GM15510 (cell line): ENCODE measurements around the gene SEC22C.

Source experiments
- POLR2A ChIP-seq: IDR thresholded peaks from 3 replicates; pipeline ENCODE4 v1.6.1; 2011; ENCODE audit warnings: borderline replicate concordance; ENCODE audit not compliant: insufficient read length; ENCODE audit errors: extremely low read depth

Gene SEC22C

DNA sequence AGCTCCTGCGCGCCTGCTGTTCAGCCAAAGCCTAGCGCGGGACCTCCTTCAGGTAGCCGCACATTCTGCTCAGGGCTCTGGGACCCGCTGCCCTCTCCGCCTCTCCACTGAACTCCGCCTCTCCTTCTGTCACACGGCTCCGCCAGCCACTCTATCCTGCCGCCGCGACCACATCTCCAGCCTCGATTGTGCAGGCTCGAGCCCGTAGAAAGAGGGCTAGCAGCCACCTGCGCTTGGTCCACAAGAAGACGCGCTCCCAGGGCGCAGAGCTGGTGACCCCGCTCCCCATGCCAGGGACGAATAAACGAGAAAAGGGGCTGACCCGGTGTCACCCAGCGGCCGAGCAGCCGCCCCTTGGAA lies 80.5 kb downstream of the SEC22C start:
- TF ChIP-seq POLR2A, result no peak

DNA sequence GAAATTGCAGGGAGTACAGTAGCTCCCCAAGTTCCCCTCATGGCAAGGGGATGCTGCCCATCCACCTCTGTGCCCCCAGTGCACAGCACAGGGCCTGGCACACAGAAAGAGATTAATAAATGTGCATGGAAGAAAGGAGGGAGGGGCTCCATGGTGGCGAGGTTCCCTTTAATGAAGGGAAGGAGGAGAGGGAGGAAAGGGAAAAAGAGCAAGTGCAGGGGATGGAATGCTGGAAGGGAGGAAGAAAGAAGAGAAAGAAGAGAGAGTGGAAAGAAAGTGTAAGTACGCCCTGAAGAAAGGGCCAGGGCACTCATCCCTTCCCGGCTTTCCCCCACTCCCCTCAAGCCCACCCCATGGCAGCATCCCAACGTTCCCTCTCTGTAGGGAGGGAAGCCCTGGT lies 80.9 kb downstream of the SEC22C start:
- TF ChIP-seq POLR2A, result no peak

GRCh38 chr3:42500091-42500490 lies 81.7 kb downstream of the SEC22C start:
- no peak for TF ChIP-seq POLR2A

- no peak for TF ChIP-seq POLR2A
Measured at GRCh38 chr3:42499478-42499871, 82.3 kb downstream of the SEC22C start.

DNA sequence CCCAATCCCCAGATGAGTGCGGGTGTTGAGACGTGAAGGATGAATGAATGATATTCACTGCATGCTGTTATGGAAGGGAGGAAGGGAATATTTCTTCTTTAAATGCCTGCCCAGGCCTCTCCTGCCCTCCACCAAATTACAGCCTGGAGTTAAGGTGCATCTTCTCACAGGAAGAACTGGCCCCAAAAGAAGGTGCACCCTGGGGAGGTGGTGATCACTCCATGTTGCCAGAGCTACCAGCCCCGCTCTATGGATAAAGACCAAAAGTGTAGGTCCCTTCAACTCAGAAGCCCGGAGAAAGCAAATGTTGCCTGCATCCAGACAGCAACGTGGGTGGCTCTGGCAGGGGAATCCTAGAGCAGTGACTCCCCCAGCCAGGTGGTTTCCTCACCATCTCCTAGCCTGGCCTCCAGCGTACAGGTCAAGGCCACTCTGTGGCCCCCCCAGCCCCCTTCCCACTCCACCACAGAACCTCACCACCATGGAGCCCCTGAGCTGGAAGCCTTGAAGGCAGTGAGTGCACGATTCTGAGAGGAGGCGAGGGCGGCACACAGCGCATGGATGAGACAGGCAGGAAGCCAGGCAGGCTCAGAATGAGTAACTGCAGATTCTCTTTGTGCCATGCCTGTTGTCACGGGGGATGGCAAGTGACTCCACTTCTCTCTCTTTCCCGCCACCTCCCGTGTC lies 82.8 kb downstream of the SEC22C start:
- no peak for TF ChIP-seq POLR2A

DNA sequence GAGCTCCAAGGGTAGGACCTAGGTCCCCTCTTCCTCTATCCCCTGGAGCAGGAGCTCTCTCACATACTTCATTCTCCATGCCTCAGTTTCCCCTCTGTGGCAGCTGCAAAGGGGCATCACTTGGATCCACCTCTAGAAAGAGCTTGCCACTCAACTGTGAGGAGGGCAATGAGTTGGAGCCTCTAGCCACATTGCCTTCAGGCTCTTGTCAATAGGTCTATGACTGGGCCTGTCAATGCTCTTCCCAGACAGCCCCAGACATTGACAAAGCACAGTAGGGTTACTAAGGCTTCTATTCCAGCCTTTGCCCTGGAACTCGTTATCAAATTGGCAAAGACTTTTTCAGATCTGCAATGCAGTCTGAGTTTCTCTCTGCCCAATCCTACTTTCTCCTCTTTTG lies 83.7 kb downstream of the SEC22C start:
- TF ChIP-seq POLR2A, result no peak
